KMS-11 (cell line): ENCODE data around the gene ASB1.

Source experiments
- H2AFZ ChIP-seq: fragments of 200-600 bp; sonication (generic); 2 replicates; pipeline ENCODE4 v1.6.1; 2016; ENCODE audit warnings: antibody characterized with exemption, mixed run types, low read depth
- H3K27ac ChIP-seq: fragments of 200-600 bp; sonication (generic); 2 replicates; pipeline ENCODE4 v1.6.1; 2016; ENCODE audit warnings: mild to moderate bottlenecking, mixed run types
- H3K27me3 ChIP-seq: fragments of 200-600 bp; sonication (generic); 2 replicates; pipeline ENCODE4 v1.6.1; 2017; ENCODE audit warnings: mild to moderate bottlenecking, low read depth, mixed run types, moderate library complexity; ENCODE audit not compliant: insufficient read depth
- H3K36me3 ChIP-seq: fragments of 200-600 bp; sonication (generic); 2 replicates; pipeline ENCODE4 v1.6.1; 2017; ENCODE audit warnings: mild to moderate bottlenecking, mixed run types; ENCODE audit not compliant: insufficient read depth
- H3K4me1 ChIP-seq: fragments of 200-600 bp; sonication (generic); 2 replicates; pipeline ENCODE4 v1.6.1; 2016; ENCODE audit warnings: mild to moderate bottlenecking, low read depth, mixed run types; ENCODE audit not compliant: poor library complexity, severe bottlenecking
- H3K4me2 ChIP-seq: fragments of 200-600 bp; sonication (generic); 2 replicates; pipeline ENCODE4 v1.7.0; 2016; ENCODE audit warnings: mild to moderate bottlenecking, mixed run types
- H3K4me3 ChIP-seq: fragments of 200-600 bp; sonication (generic); IDR thresholded peaks from 2 replicates; pipeline ENCODE4 v1.6.1; 2017; ENCODE audit warnings: low read depth, low read length, mixed read lengths; ENCODE audit not compliant: insufficient read depth
- H3K79me2 ChIP-seq: fragments of 200-600 bp; sonication (generic); 2 replicates; pipeline ENCODE4 v1.6.1; 2016; ENCODE audit warnings: low read depth, mixed run types; ENCODE audit not compliant: insufficient read depth
- H3K9ac ChIP-seq: fragments of 200-600 bp; sonication (generic); 2 replicates; pipeline ENCODE4 v1.6.1; 2016; ENCODE audit warnings: mild to moderate bottlenecking, mixed run types
- H4K20me1 ChIP-seq: fragments of 200-600 bp; sonication (generic); 2 replicates; pipeline ENCODE4 v1.6.1; 2016; ENCODE audit warnings: mild to moderate bottlenecking, mixed run types; ENCODE audit not compliant: insufficient read depth
- CTCF ChIP-seq: fragments of 200-600 bp; sonication (generic); conservative IDR thresholded peaks from 2 replicates; pipeline ENCODE4 v1.6.1; 2017; ENCODE audit warnings: low read depth, mild to moderate bottlenecking, antibody characterized with exemption, low read length, moderate library complexity, mixed read lengths

Gene ASB1

GRCh38 chr2:238478216-238478615 is 51.5 kb downstream of the ASB1 start:
- Histone ChIP-seq H2AFZ (no peak overlapping the region), H3K4me3 (no peak overlapping the region), H3K27ac (no peak overlapping the region), H3K79me2 (no peaks in the 10 kb centered on the region), H3K4me2 (no peak overlapping the region), H3K27me3 (no peaks in the 10 kb centered on the region), H3K9ac (no peak overlapping the region), H4K20me1 (no peaks in the 10 kb centered on the region), H3K36me3 (no peaks in the 10 kb centered on the region), H3K4me1 (no peaks in the 10 kb centered on the region)
- no peak for TF ChIP-seq CTCF

DNA sequence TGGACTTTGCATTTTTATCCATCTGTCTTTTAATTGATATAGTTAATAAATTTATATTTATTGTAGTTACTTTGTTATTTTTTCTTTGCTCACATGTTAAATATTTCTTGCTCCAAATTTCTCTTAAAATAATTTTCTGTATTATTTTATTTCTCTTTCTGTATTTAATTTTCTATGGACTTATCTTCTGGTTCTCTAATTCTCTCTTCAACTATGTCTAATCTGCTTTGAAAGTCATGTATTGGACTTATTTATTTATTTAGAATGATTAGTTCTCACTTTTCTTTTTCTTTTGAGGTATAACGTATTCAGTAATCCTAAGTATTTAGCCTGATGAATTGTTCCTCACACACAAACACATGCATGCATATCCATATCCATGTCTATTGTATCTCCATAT is 53.1 kb downstream of the ASB1 start:
- H3K4me2 ChIP-seq, result no peak overlapping the region
- no peaks in the 10 kb centered on the region for H3K79me2 ChIP-seq
- H3K4me1 ChIP-seq, result no peaks in the 10 kb centered on the region
- H3K27me3 ChIP-seq, result no peaks in the 10 kb centered on the region
- TF ChIP-seq CTCF, result no peak
- no peak overlapping the region for H3K27ac ChIP-seq
- H3K36me3 ChIP-seq, result no peaks in the 10 kb centered on the region
- H4K20me1 ChIP-seq, result no peaks in the 10 kb centered on the region
- no peak overlapping the region for H2AFZ ChIP-seq
- H3K9ac ChIP-seq, result no peak overlapping the region
- H3K4me3 ChIP-seq, result no peak overlapping the region

- no peaks in the 10 kb centered on the region for H3K79me2 ChIP-seq
- no peaks in the 10 kb centered on the region for H3K4me1 ChIP-seq
- no peak for TF ChIP-seq CTCF
- no peak overlapping the region for H3K27ac ChIP-seq
- H3K36me3 ChIP-seq, result no peaks in the 10 kb centered on the region
- no peaks in the 10 kb centered on the region for H3K27me3 ChIP-seq
- H3K4me2 ChIP-seq, result no peak overlapping the region
- H4K20me1 ChIP-seq, result no peaks in the 10 kb centered on the region
- no peak overlapping the region for H3K4me3 ChIP-seq
- H2AFZ ChIP-seq, result no peak overlapping the region
- no peak overlapping the region for H3K9ac ChIP-seq
Measured at GRCh38 chr2:238483021-238483420, 56.3 kb downstream of the ASB1 start.

DNA sequence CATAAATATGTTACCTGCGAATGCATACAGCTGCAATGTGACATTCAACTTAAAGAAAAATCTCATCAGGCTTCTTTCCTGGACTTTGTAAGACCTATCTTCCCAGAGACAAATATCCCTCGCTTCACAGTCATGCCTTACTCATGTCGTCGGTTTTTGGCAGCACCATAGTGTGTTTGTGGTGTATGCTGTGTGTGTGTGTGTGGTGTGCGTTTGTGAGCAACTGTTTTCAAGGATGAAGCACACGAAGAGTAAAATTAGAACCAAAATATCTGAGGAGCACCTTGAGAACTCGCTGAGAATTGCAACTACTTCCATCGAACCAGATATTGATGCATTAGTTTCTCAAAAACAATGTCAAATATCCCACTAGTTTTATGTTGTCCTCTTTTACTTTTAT is 56.9 kb downstream of the ASB1 start:
- Histone ChIP-seq H3K4me3 (no peak overlapping the region), H3K9ac (no peak overlapping the region), H4K20me1 (no peaks in the 10 kb centered on the region), H3K27ac (no peak overlapping the region), H3K79me2 (no peaks in the 10 kb centered on the region), H3K36me3 (no peaks in the 10 kb centered on the region), H3K4me1 (no peaks in the 10 kb centered on the region), H3K27me3 (no peaks in the 10 kb centered on the region), H3K4me2 (no peak overlapping the region), H2AFZ (no peak overlapping the region)
- no peak for TF ChIP-seq CTCF
